Coronary artery (tissue), 2 donors: ENCODE measurements around the gene UGT1A9.

ENCODE experiments used
- DNase-seq: peaks from one replicate; pipeline ENCODE4 v3.0.0-alpha.2; 2017; ENCODE audit warnings: low spot score
- H3K27ac ChIP-seq, 2 donors: fragments of 200-600 bp; sonication (generic); one replicate each; pipeline ENCODE4 v1.5.1; 2016 to 2019
- H3K4me3 ChIP-seq: fragments of 200-600 bp; sonication (generic); 2 replicates; pipeline ENCODE4 v1.5.1; 2016; ENCODE audit warnings: mild to moderate bottlenecking, moderate library complexity
- TF ChIP-seq, protein P1 (sequence below): fragments of 200-600 bp; sonication (generic); IDR thresholded peaks from one replicate; pipeline ENCODE4 v1.5.1; 2019; ENCODE audit warnings: antibody characterized with exemption

Gene UGT1A9

DNA sequence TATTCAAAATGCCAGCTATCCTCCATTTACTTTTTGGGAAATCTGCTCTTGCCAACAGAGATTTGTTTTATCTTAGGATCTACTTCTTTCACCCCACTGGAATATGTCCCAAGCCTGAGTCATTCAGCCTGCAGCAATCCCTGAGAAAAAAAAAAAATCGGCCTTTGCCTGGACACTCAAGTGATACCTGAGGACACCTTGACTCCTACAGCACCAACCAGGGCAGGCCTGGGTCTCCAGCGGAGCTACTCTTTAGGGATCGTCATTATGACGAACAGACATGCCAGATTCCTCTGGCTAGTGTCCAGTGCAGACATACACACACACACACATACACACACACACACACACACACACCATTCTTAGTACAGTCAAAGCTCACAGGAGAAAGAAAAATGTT is 18.7 kb downstream of the UGT1A9 start:
- TF ChIP-seq, protein P1, sequence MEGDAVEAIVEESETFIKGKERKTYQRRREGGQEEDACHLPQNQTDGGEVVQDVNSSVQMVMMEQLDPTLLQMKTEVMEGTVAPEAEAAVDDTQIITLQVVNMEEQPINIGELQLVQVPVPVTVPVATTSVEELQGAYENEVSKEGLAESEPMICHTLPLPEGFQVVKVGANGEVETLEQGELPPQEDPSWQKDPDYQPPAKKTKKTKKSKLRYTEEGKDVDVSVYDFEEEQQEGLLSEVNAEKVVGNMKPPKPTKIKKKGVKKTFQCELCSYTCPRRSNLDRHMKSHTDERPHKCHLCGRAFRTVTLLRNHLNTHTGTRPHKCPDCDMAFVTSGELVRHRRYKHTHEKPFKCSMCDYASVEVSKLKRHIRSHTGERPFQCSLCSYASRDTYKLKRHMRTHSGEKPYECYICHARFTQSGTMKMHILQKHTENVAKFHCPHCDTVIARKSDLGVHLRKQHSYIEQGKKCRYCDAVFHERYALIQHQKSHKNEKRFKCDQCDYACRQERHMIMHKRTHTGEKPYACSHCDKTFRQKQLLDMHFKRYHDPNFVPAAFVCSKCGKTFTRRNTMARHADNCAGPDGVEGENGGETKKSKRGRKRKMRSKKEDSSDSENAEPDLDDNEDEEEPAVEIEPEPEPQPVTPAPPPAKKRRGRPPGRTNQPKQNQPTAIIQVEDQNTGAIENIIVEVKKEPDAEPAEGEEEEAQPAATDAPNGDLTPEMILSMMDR = no peak
- DNase-seq = no peak
- Histone ChIP-seq H3K4me3 (no peak overlapping the region), H3K27ac (no peak overlapping the region)

DNA sequence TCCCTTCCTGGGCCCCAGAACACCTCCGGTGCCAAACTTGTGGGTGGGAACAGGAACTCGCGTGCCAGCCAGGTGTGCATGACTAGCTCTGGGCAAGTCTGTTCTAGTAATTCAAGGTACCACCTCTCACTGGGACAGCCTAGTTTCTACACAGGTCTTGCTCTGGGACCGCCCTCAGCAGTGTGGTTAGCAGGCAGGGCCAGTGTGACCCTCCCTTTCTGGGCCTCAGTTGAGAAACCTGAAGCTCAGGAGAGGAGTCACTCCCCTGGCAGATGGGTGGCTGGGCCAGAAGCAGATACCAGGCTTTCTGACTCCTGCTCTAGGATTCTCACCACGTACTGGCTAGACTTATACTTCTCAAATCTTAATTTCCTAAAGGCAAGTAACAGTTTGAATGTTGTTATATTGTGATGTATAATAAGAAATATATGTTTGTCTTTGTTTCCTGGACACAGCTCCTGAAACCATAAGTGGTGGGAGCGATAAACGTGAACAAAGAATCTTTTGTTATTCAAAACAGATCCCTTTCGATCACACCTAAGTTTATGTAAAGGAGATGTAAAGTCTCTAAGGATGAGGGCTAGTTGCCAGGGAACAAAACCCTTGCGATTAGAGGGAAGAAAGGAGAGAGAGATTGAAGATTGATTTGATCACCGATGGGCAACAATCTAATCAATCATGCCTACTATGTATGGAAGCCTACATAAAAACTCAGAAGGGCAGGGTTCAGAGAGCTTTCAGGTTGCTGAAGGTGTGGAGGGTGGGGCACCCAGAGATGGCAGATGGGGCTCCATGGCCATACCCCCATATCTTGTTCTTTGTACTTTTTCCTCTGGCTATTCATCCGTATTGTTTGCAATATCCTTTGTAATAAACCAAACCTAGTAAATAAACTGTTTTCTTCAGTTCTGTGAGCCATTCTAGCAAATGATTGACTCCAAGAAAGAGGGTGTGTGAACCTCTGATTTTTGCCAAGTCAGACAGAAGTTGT is 20.0 kb downstream of the UGT1A9 start:
- DNase-seq = no peak
- TF ChIP-seq, protein P1 = no peak
- Histone ChIP-seq H3K27ac (no peak overlapping the region), H3K4me3 (no peak overlapping the region)

DNA sequence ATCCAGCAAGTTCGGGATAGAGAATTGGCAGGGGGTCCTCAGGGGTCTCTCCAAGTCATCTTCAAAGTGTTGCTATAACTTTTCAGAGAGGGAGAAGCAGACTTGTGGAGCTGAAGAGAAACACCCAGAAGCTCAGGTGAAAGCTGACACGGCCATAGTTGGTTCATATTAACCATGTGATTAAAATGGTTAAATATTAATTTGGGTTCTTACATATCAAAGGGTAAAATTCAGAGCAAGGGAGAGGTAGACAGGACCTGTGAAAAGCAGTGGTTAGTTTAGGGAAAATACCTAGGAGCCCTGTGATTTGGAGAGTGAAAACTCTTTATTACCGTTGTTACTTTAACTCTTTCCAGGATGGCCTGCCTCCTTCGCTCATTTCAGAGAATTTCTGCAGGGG is 20.9 kb downstream of the UGT1A9 start, which contains the start of gene UGT1A6:
TSS of gene UGT1A6 (plus strand) at position 243 of the 400 bp plus-strand sequence. CDS start at position 358, 115 bp downstream.
- DNase-seq = no peak
- TF ChIP-seq, protein P1 = no peak
- H3K4me3 ChIP-seq = no peak within 1 kb of the TSS
- no peak within 1 kb of the TSS for H3K27ac ChIP-seq

DNA sequence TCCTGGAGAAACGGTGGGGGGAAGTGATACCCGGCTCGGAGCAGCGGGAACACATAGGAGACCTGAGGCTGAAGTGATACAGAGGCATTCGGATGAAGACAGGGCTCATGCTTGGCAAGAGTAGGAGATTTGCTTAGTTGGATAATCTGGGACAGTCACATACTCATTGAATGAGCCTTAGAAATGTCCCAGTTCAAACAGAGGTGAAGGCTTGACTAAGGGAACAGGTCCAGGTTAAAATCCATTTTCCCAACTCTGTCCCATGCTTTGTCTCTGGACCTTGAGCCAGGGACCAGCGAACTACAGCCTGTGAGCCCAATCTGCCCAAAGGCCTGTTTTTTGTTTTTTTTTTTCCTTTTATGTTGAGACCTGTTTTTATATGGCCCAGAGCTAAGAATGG is 22.3 kb downstream of the UGT1A9 start:
- TF ChIP-seq, protein P1 = no peak
- no peak overlapping the region for H3K27ac ChIP-seq
- no peak for DNase-seq
- H3K4me3 ChIP-seq = no peak overlapping the region

DNA sequence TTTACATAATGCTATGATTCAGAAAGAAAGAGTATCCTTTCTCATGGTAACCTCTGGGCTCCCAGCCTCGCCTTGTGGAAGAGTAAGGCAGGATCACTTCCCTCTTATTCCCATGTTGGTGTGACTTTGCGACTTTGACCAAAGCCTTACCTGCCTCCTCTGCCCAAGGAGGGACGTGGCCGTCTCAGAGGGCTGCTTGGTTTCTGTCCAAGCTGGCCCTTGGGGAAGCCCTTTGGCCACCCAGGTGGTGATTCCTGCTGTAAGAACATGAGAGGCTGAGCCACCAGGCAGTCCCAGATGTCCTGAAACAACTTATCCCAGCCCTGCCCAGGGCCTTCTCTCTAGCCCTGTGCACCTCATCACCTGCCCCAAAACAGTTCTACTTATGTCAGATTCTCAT is 27.0 kb downstream of the UGT1A9 start:
- no peak overlapping the region for H3K4me3 ChIP-seq
- no peak overlapping the region for H3K27ac ChIP-seq
- TF ChIP-seq, protein P1 = no peak
- DNase-seq = no peak

DNA sequence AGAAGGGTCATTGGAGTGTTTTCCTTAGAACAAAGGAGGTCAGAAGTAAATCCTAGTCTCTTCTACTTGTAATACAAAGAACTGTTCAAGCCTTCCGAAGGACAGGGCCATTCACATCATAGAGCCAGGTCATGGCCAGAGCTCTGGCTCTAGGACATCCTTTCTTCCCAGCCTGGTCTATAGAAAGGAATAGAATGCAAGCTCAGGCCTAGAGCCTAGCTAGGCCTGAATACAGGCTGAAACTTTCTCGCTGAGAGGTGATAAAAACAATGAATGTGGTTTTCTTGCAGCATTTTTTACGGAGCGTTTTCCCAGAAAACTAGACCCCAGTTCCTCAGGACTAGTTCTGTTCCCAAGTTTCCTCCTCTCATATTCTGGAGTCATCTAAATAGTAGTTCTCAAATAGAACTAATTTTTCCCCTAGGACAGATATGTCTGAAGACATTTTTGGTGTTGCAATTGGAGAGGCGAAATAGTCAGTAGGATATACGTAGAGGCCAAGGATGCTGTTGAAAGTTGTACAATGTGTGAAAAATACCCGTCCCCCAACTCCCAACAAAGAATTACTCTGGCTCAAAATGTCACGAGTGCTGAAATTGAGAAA is 27.8 kb downstream of the UGT1A9 start:
- TF ChIP-seq, protein P1 = no peak
- H3K27ac ChIP-seq = peak overlapping the region in 1 of 2 donors; percentile 22
- no peak for DNase-seq
- no peak overlapping the region for H3K4me3 ChIP-seq
